Activated CD4-positive, alpha-beta T cell treated with anti-CD3 and anti-CD28 coated beads, Interleukin-10, Interleukin-2, amounts not matched to agents 100 ng/mL and 50 ng/mL, durations not matched to agents 16 hours and 8 hours (primary cell): ENCODE data around the gene AGR3.
"Not testable (repeated sequence)": the region's sequence is repeated elsewhere in the genome, so short reads cannot be mapped to it uniquely, and the experiment has no call there.

Experiments
- DNase-seq: peaks from one replicate; pipeline ENCODE4 v3.0.0-alpha.2; 2020

AGR3 gene

DNA sequence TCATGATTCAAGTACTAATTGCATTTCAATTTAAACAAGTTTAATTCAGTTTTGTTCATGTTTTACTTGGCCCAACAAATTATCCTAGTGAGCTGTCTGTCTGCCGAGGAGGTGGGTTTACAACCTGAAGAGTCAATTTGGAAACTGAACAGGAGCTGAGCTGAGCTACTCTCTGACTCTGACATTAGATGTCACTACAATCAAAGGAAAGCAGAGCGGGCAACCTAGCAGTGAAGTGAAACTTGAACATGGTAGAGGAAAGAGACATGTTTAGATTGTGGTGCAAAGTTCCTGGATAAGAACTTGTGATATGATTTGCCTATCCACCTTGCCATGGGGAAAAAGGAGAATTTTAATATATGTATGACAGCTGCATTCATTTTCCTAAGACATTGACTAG, 9.6 kb upstream of the AGR3 start:
- peak; percentile 70 for DNase-seq

DNA sequence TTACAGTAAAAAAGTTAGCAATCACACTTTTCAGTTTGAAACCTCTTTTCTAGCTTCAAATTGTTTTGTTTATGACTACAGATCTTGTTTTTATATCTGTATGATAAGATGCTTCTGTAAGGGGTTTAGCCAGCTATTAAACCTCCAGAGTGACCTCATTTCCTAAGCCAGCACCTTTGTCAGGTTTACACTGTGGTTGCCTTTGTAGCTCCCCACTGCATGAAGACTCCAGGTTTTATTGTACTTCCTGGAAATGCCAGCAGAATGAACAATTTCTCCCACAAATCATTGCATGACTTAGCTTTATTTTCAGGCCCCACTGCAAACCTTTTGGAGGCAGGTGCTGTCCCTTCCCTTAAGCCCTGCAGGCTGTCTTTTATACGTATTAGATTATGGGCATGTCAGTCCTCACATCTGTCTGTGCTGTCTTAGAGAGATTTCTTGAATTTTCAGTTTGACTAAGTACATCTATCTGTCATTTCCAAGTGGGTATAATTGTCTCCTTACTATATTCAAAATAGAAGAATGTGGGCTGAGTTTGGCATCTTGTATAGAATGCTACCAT, 8.2 kb upstream of the AGR3 start:
- peak; percentile 60 for DNase-seq

DNA sequence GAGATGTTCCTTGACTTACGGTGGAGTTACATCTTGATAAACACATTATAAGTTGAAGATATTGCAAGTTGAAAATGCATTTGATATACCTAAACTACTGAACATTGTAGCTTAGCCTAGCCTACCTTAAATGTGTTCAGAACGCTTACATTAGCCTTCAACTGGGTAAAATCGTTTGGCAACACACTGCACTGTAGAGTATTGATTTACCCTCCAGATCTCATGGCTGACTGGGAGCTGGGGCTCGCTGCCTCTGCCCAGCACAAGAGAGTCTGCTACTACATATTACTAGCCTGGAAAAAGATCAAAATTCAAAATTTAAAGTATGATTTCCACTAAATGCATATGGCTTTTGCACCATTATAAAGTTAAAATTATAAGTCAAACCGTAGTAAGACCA, 7.5 kb upstream of the AGR3 start:
- no peak for DNase-seq

DNA sequence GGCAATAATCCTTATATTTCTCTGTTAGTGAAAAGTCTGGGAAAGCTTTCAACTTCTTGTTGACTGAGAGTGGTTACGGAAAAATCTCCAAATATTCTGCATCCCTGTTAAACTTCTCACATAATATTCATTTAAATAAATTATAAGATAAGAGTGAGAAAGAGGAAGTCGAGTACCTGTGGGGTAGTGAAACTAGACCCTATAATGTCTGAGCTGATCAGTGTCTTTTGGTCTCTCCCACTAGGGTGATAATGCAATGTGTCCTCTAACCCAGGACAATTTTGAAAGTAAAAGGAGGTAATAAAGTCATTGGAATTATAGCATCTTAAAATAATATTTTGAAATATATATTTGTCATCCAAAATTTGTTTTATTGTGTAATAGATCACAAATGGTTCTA, 2.1 kb upstream of the AGR3 start:
- DNase-seq, result no peak

DNA sequence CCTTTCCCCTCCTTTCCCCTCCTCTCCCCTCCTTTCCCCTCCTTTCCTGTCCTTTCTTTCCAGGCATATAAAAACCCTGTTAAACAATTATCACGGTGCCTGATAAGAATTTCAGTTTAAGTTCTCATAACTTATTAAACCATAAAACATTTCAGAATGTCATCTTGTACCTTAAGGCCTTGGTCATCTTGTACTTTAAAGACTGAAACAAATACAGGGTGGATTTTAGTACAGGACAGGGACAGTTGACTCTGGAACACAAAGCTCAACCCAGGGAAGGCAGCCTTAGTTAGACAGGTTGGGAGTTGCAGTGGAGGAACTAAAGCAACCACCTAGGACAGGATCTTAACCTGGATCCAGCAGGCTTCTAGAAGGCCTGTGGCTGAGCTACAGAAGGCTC, 1.2 kb downstream of the AGR3 start:
- DNase-seq, result no peak

DNA sequence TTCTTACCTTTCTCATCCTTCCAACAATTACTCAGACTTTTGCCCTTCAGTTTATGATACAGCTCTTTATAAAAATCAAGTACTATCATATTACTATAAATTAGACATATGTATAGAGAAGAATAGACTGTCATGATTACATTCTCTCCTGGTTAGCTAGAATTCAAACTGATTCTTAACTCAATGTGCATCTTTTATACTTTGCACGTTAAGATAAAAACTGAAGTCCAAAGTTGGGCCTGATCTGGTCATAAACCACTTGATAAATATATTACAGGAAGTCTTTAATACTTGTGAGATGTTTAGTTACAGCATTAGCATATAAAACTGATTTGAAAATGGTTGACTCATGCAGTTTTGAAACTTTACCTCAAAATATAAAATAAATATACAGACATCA, 2.6 kb downstream of the AGR3 start:
- no peak for DNase-seq

DNA sequence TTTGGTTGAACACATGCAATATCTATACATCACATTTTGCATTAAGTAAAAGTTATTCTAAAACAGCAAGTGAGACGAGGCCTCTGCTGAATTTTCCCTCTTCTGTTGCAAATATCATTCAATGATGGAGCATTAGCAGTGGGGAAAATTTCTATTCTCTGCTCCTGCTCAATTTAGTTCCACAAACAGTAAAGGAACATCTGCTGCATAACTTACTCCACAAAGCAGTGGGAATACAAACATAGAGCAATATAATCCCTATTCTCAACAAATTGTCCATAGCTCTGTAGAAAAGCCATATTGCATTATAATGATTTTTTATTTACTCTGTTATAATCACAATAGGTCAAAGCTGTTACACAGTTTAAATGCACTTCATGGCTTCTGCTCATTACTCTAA, 5.9 kb downstream of the AGR3 start:
- DNase-seq, result no peak

DNA sequence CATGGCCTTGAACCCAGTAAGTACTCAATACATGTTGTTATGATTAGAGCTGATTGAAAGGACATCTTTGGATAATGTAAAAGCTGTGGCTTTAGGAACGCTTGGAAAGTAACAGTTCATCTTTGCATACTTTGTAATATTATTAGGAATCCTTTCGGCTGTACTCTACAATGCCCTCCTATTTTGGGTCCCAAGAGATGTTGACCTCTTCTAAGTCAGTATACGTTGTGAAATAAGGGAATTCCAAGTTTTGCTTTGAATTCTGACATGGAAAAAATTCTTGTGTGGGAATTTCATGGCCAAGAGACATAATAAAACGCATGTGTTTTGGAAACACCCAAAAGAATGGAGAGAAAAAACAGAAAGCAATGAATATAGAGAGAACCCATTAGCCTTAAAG, 7.7 kb downstream of the AGR3 start:
- no peak for DNase-seq

DNA sequence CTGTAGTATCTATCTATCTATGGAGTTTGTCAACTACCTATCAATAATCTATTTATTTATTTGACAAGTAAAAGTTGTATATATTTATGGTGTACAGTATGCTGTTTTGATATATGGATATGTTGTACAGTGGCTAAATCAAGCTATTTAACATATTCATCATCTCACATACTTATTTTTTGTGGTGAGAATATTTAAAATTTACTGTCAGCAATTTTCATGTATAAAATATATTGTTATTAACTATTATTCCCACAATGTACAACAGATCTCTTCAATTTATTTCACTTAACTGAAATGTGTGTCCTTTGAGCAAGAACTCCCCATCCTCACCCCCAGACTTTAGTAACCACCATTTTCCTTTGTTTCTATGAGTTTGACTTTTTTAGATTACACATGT, 14.5 kb downstream of the AGR3 start:
- no peak for DNase-seq

DNA sequence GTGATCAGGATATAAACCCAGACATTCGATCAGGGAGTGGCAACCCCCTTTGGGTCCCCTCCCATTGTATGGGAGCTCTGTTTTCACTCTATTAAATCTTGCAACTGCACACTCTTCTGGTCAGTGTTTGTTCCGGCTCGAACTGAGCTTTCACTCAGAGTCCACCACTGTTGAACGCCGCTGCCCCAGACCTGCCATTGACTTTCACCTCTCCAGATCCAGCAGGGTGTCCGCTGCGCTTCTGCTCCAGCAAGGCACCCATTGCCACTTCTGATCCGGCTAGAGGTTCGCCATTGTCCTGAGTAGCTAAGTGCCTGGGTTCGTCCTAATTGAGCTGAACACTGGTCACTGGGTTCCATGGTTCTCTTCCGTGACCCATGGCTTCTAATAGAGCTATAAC, 28.6 kb downstream of the AGR3 start:
- DNase-seq, result not testable (repeated sequence)

DNA sequence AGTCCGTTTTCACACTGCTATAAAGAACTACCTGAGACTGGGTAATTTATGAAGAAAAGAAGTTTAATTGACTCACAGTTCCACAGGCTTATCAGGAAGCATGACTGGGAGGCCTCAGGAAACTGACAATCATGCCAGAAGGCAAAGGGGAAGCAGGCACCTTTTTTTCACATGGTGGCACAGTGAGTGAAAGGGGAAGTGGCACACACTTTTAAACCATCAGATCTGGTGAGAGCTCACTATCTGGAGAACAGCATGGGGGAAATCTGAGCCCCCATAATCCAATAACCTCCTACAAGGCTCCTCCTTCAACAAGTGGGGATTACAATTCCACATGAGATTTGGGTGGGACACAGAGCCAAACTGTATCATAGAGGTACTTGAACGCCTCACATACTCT, 30.0 kb downstream of the AGR3 start:
- DNase-seq, result no peak

DNA sequence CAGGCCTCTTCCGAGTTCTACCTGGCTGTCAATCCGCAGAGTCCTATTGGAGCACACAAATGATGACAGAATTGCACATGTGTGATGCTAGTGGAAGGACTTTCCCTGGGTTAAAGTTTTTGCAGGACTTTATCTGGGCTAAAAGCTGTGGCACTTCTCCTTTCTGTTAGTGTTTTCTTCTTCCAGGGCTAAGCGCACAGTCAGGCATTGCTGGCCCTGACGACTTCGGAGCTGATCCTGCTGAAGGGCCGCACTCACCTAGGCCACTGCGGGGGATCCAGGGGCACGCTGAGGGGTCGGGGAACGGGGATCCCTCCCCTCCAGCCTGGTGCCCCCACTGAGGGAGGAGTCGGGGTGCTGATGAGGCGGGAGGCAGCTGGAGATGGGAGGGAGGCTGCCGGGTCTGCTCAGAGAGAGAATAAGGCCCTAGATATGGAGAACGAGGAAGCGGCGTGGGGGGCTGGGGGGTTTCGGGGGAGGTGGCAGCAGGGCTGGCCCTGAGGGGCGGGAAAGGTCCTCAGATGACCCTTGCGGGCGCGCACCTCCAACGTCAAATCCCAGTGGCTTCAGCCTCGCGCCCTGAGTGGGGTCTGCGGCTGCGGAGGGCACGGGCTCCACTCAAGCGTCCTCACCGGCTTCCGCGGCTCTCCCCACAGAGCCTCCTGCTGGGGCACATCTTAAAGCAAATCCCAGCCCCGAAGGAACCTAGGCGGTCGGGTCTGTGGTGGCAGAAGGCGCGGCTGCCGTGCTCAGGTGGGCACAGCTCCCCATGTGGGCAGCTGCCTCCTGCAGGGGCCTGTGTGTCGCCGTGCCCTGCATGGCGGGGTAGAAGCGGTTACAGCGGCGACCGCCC, 30.9 kb downstream of the AGR3 start:
- no peak for DNase-seq

DNA sequence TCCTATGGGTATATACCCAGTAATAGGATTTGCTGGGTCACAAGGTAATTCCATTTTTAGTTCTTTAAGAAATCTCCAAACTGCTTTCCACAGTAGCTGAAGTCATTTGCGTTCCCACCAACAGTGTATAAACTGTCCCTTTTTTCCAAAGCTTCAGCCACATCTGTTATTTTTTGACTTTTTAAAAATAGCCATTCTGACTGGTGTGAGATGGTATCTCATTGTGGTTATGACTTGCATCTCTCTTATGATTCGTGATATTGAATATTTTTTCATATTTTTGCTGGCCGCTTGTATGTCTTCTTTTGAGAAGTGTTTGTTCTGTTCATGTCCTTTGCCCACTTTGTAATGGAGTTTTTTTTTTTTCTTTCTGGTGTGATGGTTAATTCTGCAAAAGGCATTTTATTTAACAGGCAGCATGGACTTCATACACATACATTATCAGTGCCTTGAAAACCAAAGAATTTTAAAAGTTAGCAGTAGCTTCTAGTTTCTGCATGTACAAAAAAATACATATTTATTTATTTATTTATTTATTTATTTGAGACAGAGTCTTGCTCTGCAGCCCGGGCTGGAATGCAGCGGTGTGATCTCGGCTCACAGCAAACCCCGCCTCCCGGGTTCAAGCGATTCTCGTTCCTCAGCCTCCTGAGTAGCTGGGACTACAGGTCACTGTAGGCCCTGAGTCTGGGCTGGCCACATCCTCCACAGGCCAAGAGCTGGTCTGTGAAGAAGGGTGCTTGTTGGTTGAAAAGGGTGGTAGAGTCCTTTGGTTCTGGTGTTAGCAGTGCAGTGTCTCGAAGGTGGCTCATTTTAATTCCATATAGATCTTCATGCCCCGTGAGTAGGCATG, 32.3 kb downstream of the AGR3 start:
- DNase-seq, result no peak

DNA sequence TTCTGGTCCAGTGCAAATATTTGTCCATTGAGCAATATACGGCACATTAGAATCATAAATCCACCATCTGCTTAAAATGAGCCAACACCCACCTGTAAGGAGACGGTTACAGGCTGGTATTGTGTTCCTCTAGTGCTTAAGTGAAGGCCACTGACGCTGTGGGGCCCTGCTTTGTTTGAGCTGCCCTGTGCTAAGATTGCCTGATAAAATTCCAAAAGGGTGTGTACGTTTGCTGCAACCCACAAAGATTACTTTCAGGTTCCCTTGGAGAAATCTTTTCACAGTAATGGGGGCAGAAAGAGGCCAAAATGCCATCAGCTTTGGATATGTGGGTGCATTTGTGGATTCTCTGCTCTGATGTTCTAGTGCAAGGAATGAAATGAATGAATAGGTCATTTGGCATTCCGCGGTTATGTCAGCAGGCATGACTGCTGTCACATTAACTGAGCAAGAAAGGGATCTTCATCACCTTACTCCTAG, 34.4 kb downstream of the AGR3 start:
- DNase-seq, result no peak

DNA sequence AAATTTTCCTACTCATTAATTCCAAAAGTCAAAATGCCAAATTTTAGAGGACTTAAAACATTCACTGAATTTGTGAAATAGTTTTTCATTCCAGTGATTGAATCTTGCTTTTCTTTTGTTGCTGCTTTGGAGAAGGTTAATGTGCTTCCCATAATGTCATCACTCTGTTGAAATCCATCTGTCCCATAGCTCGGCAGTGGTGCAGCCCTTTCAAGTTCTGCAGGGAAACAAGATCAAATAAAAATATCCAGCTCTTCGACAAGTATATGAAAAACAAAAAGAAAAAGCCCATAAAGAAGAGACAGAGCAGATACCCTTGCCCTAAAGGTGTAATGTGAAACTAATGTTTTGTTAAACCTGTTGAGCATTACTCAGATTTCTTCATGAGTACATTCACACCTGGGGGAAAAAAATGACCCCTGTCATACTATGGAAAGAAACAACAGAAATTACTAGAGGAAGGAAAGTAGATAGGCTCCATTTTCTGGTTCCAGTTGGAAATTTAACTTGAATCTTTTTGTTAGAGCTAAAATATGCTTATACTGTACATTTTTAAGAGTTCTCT, 35.1 kb downstream of the AGR3 start:
- no peak for DNase-seq

DNA sequence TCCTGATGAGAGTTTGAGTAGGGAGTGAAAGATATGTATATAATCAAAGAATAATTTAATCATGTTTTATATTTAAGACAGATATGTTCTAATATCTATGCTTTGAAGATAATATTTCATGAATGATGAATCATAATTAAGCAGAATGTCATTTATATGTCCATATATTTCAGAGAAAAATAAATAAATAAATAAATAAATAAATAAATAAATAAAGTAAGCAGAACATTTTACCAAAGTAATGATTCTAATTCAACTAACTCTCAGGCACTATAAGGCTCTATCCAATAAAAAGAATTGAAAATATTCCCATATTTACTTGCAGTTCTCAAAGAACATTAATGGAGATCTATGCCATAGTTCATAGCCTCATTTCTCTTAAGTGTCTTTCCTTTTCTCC, 36.0 kb downstream of the AGR3 start:
- no peak for DNase-seq

DNA sequence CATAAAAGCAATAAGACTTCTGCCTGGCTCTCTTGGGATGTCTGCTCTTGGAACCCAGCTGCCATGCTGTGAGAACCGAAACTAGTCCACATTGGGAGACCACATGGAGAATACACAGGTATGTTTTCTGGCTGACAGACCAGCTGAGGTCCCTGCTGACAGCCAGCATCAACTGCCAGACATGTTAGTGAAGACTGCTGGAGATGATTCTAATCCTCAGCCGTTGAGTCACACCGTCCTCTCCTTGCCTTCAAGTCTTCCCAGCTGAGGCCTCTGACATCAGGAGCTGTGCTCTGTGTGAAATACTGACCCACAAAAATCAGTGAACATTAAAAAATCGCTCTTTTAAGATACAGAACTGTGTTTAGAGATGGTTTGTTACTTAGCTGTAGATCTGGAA, 40.1 kb downstream of the AGR3 start:
- no peak for DNase-seq

DNA sequence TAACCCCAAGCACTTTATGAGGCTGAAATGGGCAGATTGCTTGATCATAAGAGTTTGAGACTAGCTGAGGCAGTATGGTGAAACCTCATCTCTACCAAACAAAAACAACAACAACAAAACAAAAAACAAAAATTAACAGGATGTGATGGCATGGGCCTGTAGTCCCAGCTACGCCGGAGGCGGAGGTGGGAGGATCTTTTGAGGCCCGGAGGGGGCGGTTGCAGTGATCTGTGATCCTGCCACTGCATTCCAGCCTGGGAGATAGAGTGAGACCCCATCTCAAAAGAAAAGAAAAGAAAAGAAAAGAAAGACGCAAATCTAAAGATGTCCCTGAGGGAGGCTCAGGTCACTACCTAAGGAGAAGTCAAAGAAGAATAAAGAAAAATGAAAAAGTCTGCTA, 41.7 kb downstream of the AGR3 start:
- no peak for DNase-seq

DNA sequence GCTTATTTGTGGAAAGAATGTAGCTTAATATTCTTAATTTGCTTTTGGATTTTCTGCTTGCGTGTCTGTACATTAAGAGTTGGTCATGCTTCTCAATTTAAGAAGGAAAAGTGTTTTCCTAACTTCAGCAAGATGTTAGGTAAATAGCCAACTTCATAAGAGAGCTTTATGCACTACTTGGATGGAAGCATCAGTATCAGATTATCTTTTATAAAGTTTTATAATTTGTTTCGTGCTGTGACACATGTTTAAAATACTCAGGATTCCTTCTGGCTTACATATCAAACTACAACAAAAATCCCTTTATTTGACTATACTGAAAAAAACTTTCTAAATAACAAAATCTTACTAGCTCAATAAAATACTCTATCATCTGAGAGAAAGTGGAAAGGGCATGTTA, 42.1 kb downstream of the AGR3 start:
- no peak for DNase-seq

DNA sequence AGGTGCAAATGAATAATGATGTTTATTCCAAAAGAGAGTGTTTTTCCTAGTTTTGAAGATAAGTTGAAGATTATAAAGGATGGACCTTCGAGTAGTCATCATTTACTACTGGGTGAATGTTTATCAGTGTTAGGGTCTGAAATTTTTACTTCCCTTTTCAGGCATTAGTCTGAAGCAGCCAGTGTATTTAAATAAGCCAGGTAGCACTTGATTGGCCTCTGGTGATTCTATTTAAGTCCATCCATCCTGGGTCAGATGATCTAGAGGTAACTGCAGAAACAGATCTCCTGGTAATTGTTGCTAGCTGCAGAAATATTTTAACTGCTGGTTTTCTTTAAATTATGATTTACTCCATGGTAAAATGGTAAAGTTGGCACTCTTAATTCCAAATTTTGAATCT, 42.9 kb downstream of the AGR3 start:
- DNase-seq, result no peak

DNA sequence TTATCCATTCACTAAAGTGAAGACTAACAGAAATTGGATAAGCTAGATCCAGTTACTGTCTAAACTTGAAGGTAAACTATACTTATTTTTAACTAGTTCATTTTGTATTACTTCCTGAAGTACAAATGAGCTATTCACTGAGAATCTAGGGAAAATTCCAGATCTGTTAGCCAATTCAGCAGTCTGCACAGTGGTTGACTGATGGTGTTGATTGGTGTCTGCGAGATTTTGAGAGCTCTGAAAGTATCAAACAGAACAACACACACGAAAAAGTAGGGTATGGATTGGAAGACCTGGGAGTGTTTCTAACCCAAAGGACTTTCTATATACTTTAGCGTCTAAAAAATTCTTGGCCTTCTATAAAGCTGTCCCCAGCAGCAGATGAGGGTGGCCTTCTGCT, 43.4 kb downstream of the AGR3 start:
- DNase-seq, result no peak

DNA sequence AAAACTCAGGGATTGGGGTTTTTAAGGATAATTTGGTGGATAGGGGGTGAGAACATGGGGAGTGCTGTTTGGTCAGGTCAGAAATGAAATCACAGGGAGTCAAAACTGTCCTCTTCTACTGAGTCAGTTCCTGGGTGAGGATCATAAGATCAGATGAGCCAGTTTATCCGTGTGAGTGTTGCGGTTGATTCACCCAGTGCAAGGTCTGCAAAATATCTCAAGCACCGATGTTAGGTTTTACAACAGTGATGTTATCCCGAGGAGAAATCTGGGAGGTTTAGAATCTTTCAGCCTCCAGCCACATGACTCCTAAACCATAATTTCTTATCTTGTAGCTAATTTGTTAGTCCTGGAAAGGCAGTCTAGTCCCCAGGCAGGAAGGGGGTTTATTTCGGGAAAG, 45.3 kb downstream of the AGR3 start:
- DNase-seq, result no peak

DNA sequence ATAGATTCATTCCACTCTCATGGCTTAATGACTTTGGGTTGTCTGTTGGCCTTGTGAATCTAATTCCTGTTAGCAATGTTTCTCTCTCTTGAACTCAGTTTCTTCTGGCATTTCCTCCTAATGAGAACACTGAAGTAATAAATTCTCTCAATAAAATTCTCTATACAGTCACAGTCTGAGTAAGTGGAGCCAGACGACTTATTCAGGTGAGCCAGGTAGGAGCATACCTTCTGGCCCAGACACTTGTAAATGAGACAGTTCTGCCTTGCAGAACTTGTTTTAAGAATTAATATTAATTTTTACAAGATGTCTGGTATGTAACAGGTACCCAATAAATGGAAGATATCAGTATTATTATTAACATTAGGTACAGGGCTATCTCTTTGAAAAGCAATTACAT, 48.4 kb downstream of the AGR3 start:
- no peak for DNase-seq

DNA sequence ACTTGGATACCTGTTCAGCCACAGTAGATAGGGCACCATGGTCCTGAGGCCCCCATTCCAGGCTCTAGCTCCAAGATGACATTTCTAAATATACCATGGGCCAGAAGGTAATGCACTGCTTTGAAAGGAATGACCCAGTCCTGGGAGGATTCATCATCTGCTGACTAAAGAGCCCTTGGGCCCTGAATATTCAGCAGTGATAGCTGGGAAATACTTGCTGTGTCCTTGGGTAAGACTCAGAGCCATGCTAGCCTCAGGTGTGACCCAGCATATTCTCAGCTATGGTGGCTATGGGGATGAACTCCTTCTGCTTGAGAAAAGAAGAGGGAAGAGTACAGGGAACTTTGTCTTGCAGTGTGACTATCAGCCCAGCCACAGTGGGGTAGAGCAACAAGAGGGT, 55.7 kb downstream of the AGR3 start:
- no peak for DNase-seq
